Measurements from ENCODE around the gene CARMIL3.

Gene CARMIL3

GRCh38 chr14:24071836-24072430, 20.1 kb downstream of the CARMIL3 start:
- DNase-seq (ENCODE audit: extremely low read depth, low read depth) = no peak
- no peak for TF ChIP-seq CTCF (IDR thresholded peaks at IDR 0.05; ENCODE audit: low read depth, low read length)

GRCh38 chr14:24072436-24072835, 20.6 kb downstream of the CARMIL3 start:
- DNase-seq (ENCODE audit: extremely low read depth, low read depth) = no peak
- TF ChIP-seq CTCF (IDR thresholded peaks at IDR 0.05; ENCODE audit: low read depth, low read length) = no peak

GRCh38 chr14:24072881-24073877, 21.4 kb downstream of the CARMIL3 start:
- DNase-seq (ENCODE audit: extremely low read depth, low read depth) = no peak
- TF ChIP-seq CTCF (IDR thresholded peaks at IDR 0.05; ENCODE audit: low read depth, low read length) = no peak

GRCh38 chr14:24074625-24075484, 23.0 kb downstream of the CARMIL3 start:
- no peak for TF ChIP-seq CTCF (IDR thresholded peaks at IDR 0.05; ENCODE audit: low read depth, low read length)
- DNase-seq (ENCODE audit: extremely low read depth, low read depth) = no peak

- no peak for DNase-seq (ENCODE audit: extremely low read depth, low read depth)
- TF ChIP-seq CTCF (IDR thresholded peaks at IDR 0.05; ENCODE audit: low read depth, low read length) = no peak
Observed at GRCh38 chr14:24075485-24076301, 23.9 kb downstream of the CARMIL3 start.

GRCh38 chr14:24076302-24076601, 24.4 kb downstream of the CARMIL3 start:
- no peak for TF ChIP-seq CTCF (IDR thresholded peaks at IDR 0.05; ENCODE audit: low read depth, low read length)

More at GRCh38 chr14:24076302-24076601, 24.4 kb downstream of the CARMIL3 start:
- no peak for DNase-seq (ENCODE audit: extremely low read depth, low read depth)
